Upper lobe of right lung (tissue), 1 donor: ENCODE results near the gene AP5M1. TPM values are rescaled to one million over a fixed set of nuclear protein-coding genes. Genes with fewer than 3 reads are reported as not detected.

Experiments used
- ATAC-seq: fragments of 200-7000 bp; cut with Tn5 transposase; one replicate; pipeline ENCODE4 v1.9.1; 2020; ENCODE audit warnings: mild to moderate bottlenecking, moderate library complexity
- DNase-seq: peaks from one replicate; pipeline ENCODE4 v3.0.0-alpha.2; 2020
- H3K27ac ChIP-seq: fragments of 200-600 bp; one replicate; pipeline ENCODE4 v1.8.0; 2022
- H3K27me3 ChIP-seq: fragments of 200-600 bp; one replicate; pipeline ENCODE4 v1.8.0; 2022; ENCODE audit warnings: mild to moderate bottlenecking
- H3K36me3 ChIP-seq: fragments of 200-600 bp; one replicate; pipeline ENCODE4 v1.8.0; 2022
- H3K4me1 ChIP-seq: fragments of 200-600 bp; one replicate; pipeline ENCODE4 v1.8.0; 2022
- H3K4me3 ChIP-seq: fragments of 200-600 bp; one replicate; pipeline ENCODE4 v1.8.0; 2022; ENCODE audit warnings: mild to moderate bottlenecking
- H3K9me3 ChIP-seq: fragments of 200-600 bp; one replicate; pipeline ENCODE4 v1.8.0; 2022
- CTCF ChIP-seq: fragments of 200-600 bp; IDR thresholded peaks from one replicate; pipeline ENCODE4 v1.8.0; 2022; ENCODE audit warnings: antibody characterized with exemption
- intact Hi-C: fragments of 100-400 bp; cut with DNase I; formaldehyde crosslinking; loops from one replicate; pipeline ENCODE4 v1.11.0; 2022
- total RNA-seq: library from RNA; stranded (reverse); fragmentation: NEBNext Ultra II Directional; extraction: Animal tissue kit (Norgen Biotek cat#: 25700); gene quantifications from one replicate; pipeline ENCODE4 v1.2.1, GENCODE V29; 2021
- donor health status: DM: no; HTN: yes; CAD: no; lungs with severe emphysema.

Gene AP5M1
- total RNA-seq, 1 donor from 2014 or later = 38.8 TPM

GRCh38 chr14:57293866-57294837, 25.4 kb downstream of the AP5M1 start:
- Histone ChIP-seq H3K4me3 (no peak overlapping the region), H3K36me3 (peaks cover 25% of the 10 kb centered on the region), H3K9me3 (no peaks in the 10 kb centered on the region), H3K4me1 (no peaks in the 10 kb centered on the region), H3K27ac (no peak overlapping the region), H3K27me3 (no peaks in the 10 kb centered on the region)
- ATAC-seq (no peak), DNase-seq (no peak)
- peak; percentile 32 for TF ChIP-seq CTCF
- intact Hi-C loops = no loop called here

GRCh38 chr14:57295239-57295638, 26.5 kb downstream of the AP5M1 start:
- no peaks in the 10 kb centered on the region for H3K4me1 ChIP-seq
- no peaks in the 10 kb centered on the region for H3K27me3 ChIP-seq
- ATAC-seq (no peak), DNase-seq (no peak)
- no peak overlapping the region for H3K27ac ChIP-seq
- TF ChIP-seq CTCF = no peak
- no peaks in the 10 kb centered on the region for H3K9me3 ChIP-seq
- no peak overlapping the region for H3K4me3 ChIP-seq
- peaks cover 16% of the 10 kb centered on the region for H3K36me3 ChIP-seq
- intact Hi-C loops = no loop called here

GRCh38 chr14:57297852-57298251, 29.1 kb downstream of the AP5M1 start:
- H3K27ac ChIP-seq = no peak overlapping the region
- H3K36me3 ChIP-seq = no peaks in the 10 kb centered on the region
- no peaks in the 10 kb centered on the region for H3K4me1 ChIP-seq
- DNase-seq (no peak), ATAC-seq (no peak)
- no peak overlapping the region for H3K4me3 ChIP-seq
- H3K27me3 ChIP-seq = no peaks in the 10 kb centered on the region
- no peaks in the 10 kb centered on the region for H3K9me3 ChIP-seq
- intact Hi-C loops = no loop called here
- TF ChIP-seq CTCF = no peak

GRCh38 chr14:57299511-57299910, 30.7 kb downstream of the AP5M1 start:
- no peak for ATAC-seq
- H3K9me3 ChIP-seq = no peaks in the 10 kb centered on the region
- intact Hi-C loops = no loop called here
- H3K36me3 ChIP-seq = no peaks in the 10 kb centered on the region
- TF ChIP-seq CTCF = no peak
- H3K27ac ChIP-seq = no peak overlapping the region
- H3K27me3 ChIP-seq = no peaks in the 10 kb centered on the region
- no peak for DNase-seq
- H3K4me3 ChIP-seq = no peak overlapping the region
- no peaks in the 10 kb centered on the region for H3K4me1 ChIP-seq

- Histone ChIP-seq H3K27ac (no peak overlapping the region), H3K4me1 (no peaks in the 10 kb centered on the region), H3K9me3 (no peaks in the 10 kb centered on the region), H3K27me3 (no peaks in the 10 kb centered on the region), H3K36me3 (no peaks in the 10 kb centered on the region), H3K4me3 (no peak overlapping the region)
- no peak for TF ChIP-seq CTCF
- DNase-seq = no peak
- ATAC-seq = no peak
- intact Hi-C loops = no loop called here
These were observed 34.1 kb downstream of the AP5M1 start for GRCh38 chr14:57302883-57303282.
